ENCODE data around the gene SLK. TPM values are rescaled to one million over a fixed set of nuclear protein-coding genes. Genes with fewer than 3 reads are reported as not detected.

SLK gene
- total and polyA plus RNA-seq, 7 experiments from 2014 or later, result 6.1 to 32.2 (median 23.7) TPM

GRCh38 chr10:103990121-103990520 is 23.2 kb downstream of the SLK start:
- DNase-seq, result no peak
- H3K27me3 Mint-ChIP-seq, result no peaks in the 10 kb centered on the region
- Histone ChIP-seq H3K27ac (ENCODE audit: low read depth, low read length) (no peak overlapping the region), H3K9me3 (ENCODE audit: control insufficient read depth in 2 of 3, low read length in 3 of 3) (no peaks in the 10 kb centered on the region), H3K4me3 (ENCODE audit: low read length) (no peak overlapping the region), H3K36me3 (ENCODE audit: control insufficient read depth in 2 of 3, insufficient read depth in 3 of 3, low read length in 3 of 3) (peaks cover 0 to 3% (median 3%) of the 10 kb centered on the region in 3 experiments), H3K27me3 (ENCODE audit: control insufficient read depth in 2 of 2, insufficient read depth in 2 of 2, low read length in 2 of 2) (no peaks in the 10 kb centered on the region), H3K4me1 (ENCODE audit: control insufficient read depth in 2 of 2, insufficient read depth in 2 of 2, low read length in 2 of 2) (peaks cover 0 to 4% of the 10 kb centered on the region in 2 donors)
- no peak overlapping the region for H3K27ac Mint-ChIP-seq
- H3K4me3 Mint-ChIP-seq, result no peak overlapping the region
- ATAC-seq, result no peak
- intact Hi-C loops (cut with micrococcal nuclease), result no loop called here
- CTCF ChIA-PET, result interaction anchor here (1.4 kb wide), 1 partner anchor 105 kb away, joined by 4 read pairs; no protein-coding TSS in a partner anchor
- POLR2A ChIA-PET, result no interaction called here
- peaks cover 16 to 60% (median 41%) of the 10 kb centered on the region in 7 donors for H3K4me1 Mint-ChIP-seq
- H3K36me3 Mint-ChIP-seq, result peaks cover 5 to 32% (median 15%) of the 10 kb centered on the region in 5 donors
- H3K9me3 Mint-ChIP-seq, result no peaks in the 10 kb centered on the region

GRCh38 chr10:103990531-103990930 is 23.6 kb downstream of the SLK start:
- ChIA-PET POLR2A (interaction anchor here (0.6 to 0.8 kb wide), 2 partner anchors 82 to 131 kb away, joined by 3 to 5 read pairs; partner anchors contain the start of gene SFR1), CTCF (no interaction called here)
- Mint-ChIP-seq H3K4me1 (peaks cover 20 to 58% (median 39%) of the 10 kb centered on the region in 7 donors), H3K4me3 (no peak overlapping the region), H3K27ac (no peak overlapping the region), H3K9me3 (no peaks in the 10 kb centered on the region), H3K27me3 (no peaks in the 10 kb centered on the region), H3K36me3 (peaks cover 5 to 32% (median 15%) of the 10 kb centered on the region in 5 donors)
- no peak overlapping the region for H3K27ac ChIP-seq (ENCODE audit: low read depth, low read length)
- no peak for ATAC-seq
- intact Hi-C loops (cut with micrococcal nuclease), result no loop called here
- H3K36me3 ChIP-seq (ENCODE audit: control insufficient read depth in 2 of 3, insufficient read depth in 3 of 3, low read length in 3 of 3), result peaks cover 0 to 3% (median 3%) of the 10 kb centered on the region in 3 experiments
- H3K9me3 ChIP-seq (ENCODE audit: control insufficient read depth in 2 of 3, low read length in 3 of 3), result no peaks in the 10 kb centered on the region
- peaks cover 0 to 4% of the 10 kb centered on the region in 2 donors for H3K4me1 ChIP-seq (ENCODE audit: control insufficient read depth in 2 of 2, insufficient read depth in 2 of 2, low read length in 2 of 2)
- H3K27me3 ChIP-seq (ENCODE audit: control insufficient read depth in 2 of 2, insufficient read depth in 2 of 2, low read length in 2 of 2), result no peaks in the 10 kb centered on the region
- H3K4me3 ChIP-seq (ENCODE audit: low read length), result no peak overlapping the region
- no peak for DNase-seq

- ATAC-seq, result no peak
- H3K9me3 ChIP-seq (ENCODE audit: control insufficient read depth in 2 of 3, low read length in 3 of 3), result no peaks in the 10 kb centered on the region
- no peaks in the 10 kb centered on the region for H3K27me3 ChIP-seq (ENCODE audit: control insufficient read depth in 2 of 2, insufficient read depth in 2 of 2, low read length in 2 of 2)
- H3K36me3 Mint-ChIP-seq, result peaks cover 5 to 37% (median 17%) of the 10 kb centered on the region in 5 donors
- no peaks in the 10 kb centered on the region for H3K9me3 Mint-ChIP-seq
- intact Hi-C loops (cut with micrococcal nuclease), result no loop called here
- POLR2A ChIA-PET, result interaction anchor here (0.7 to 0.8 kb wide), 3 partner anchors 130 to 132 kb away, joined by 3 read pairs; partner anchors contain the start of gene SFR1
- H3K27me3 Mint-ChIP-seq, result no peaks in the 10 kb centered on the region
- CTCF ChIA-PET, result interaction anchor here (0.8 kb wide), 1 partner anchor 104 kb away, joined by 3 read pairs; no protein-coding TSS in a partner anchor
- H3K27ac ChIP-seq (ENCODE audit: low read depth, low read length), result no peak overlapping the region
- H3K4me3 Mint-ChIP-seq, result no peak overlapping the region
- H3K4me1 Mint-ChIP-seq, result peaks cover 21 to 49% (median 33%) of the 10 kb centered on the region in 7 donors
- DNase-seq, result no peak
- H3K36me3 ChIP-seq (ENCODE audit: control insufficient read depth in 2 of 3, insufficient read depth in 3 of 3, low read length in 3 of 3), result peaks cover 0 to 3% (median 3%) of the 10 kb centered on the region in 3 experiments
- H3K4me3 ChIP-seq (ENCODE audit: low read length), result no peak overlapping the region
- no peak overlapping the region for H3K27ac Mint-ChIP-seq
- peaks cover 0 to 4% of the 10 kb centered on the region in 2 donors for H3K4me1 ChIP-seq (ENCODE audit: control insufficient read depth in 2 of 2, insufficient read depth in 2 of 2, low read length in 2 of 2)
These were observed 24.6 kb downstream of the SLK start for GRCh38 chr10:103991393-103992128.

DNA sequence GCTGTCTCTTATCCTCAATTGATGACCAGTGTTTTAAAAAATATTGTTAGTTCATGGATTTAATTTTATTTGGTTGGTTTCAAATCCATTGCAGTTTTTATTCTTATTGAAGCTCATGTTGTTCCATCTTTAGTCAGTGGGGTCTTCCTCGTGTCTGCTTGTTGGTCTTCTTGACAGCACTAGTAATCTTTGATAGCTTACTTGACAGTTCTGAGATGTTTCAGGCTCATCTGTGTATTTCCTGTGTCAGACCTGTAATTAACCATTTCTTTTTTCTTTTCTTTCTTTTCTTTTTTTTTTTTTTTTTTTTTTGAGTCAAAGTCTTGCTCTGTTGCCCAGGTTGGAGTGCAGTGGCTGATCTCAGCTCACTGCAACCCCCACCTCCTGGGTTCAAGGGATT is 28.2 kb downstream of the SLK start:
- H3K27me3 ChIP-seq (ENCODE audit: control insufficient read depth in 2 of 2, insufficient read depth in 2 of 2, low read length in 2 of 2), result no peaks in the 10 kb centered on the region
- no peaks in the 10 kb centered on the region for H3K9me3 ChIP-seq (ENCODE audit: control insufficient read depth in 2 of 3, low read length in 3 of 3)
- Mint-ChIP-seq H3K27me3 (no peaks in the 10 kb centered on the region), H3K4me1 (peaks cover 7 to 23% (median 19%) of the 10 kb centered on the region in 7 donors), H3K27ac (peak overlapping the region in 1 of 9 donors; percentile 43), H3K36me3 (peaks cover 5 to 45% (median 30%) of the 10 kb centered on the region in 5 donors), H3K9me3 (no peaks in the 10 kb centered on the region), H3K4me3 (no peak overlapping the region)
- DNase-seq (no peak), ATAC-seq (no peak)
- no peak overlapping the region for H3K27ac ChIP-seq (ENCODE audit: low read depth, low read length)
- no peaks in the 10 kb centered on the region for H3K4me1 ChIP-seq (ENCODE audit: control insufficient read depth in 2 of 2, insufficient read depth in 2 of 2, low read length in 2 of 2)
- H3K4me3 ChIP-seq (ENCODE audit: low read length), result no peak overlapping the region
- intact Hi-C loops (cut with micrococcal nuclease), result loop anchor here in 1 of 2 donors (2.0 kb wide), 1 partner anchor 16 kb away; no protein-coding TSS in a partner anchor
- POLR2A ChIA-PET, result interaction anchor here (1.1 kb wide), 1 partner anchor 126 kb away, joined by 5 read pairs; no protein-coding TSS in a partner anchor
- peaks cover 0 to 9% (median 8%) of the 10 kb centered on the region in 3 experiments for H3K36me3 ChIP-seq (ENCODE audit: control insufficient read depth in 2 of 3, insufficient read depth in 3 of 3, low read length in 3 of 3)
- CTCF ChIA-PET, result interaction anchor here (0.6 to 1.1 kb wide), 3 partner anchors 14 to 558 kb away, joined by 3 to 4 read pairs (median 3); no protein-coding TSS in a partner anchor

DNA sequence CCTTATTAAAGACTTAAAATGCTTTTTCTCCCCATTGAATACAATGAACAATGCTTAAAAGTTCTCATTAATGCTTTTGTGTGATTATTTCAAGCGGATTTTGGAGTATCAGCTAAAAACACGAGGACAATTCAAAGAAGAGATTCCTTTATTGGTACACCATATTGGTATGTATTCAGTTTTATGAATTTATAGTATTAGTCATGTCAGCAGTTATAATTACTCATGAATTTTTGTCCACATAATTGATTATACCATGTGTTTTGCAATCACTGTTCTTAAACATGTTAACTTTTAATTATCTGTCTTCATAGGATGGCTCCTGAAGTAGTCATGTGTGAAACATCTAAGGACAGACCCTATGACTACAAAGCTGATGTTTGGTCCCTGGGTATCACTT is 31.9 kb downstream of the SLK start:
- Mint-ChIP-seq H3K27ac (no peak overlapping the region), H3K9me3 (no peaks in the 10 kb centered on the region), H3K4me3 (no peak overlapping the region), H3K27me3 (no peaks in the 10 kb centered on the region), H3K36me3 (peaks cover 20 to 56% (median 40%) of the 10 kb centered on the region in 5 donors), H3K4me1 (peaks cover 10 to 22% (median 18%) of the 10 kb centered on the region in 7 donors)
- Histone ChIP-seq H3K9me3 (ENCODE audit: control insufficient read depth in 2 of 3, low read length in 3 of 3) (no peaks in the 10 kb centered on the region), H3K4me1 (ENCODE audit: control insufficient read depth in 2 of 2, insufficient read depth in 2 of 2, low read length in 2 of 2) (no peaks in the 10 kb centered on the region), H3K36me3 (ENCODE audit: control insufficient read depth in 2 of 3, insufficient read depth in 3 of 3, low read length in 3 of 3) (peaks cover 5 to 35% (median 6%) of the 10 kb centered on the region in 3 experiments), H3K4me3 (ENCODE audit: low read length) (no peak overlapping the region), H3K27ac (ENCODE audit: low read depth, low read length) (no peak overlapping the region), H3K27me3 (ENCODE audit: control insufficient read depth in 2 of 2, insufficient read depth in 2 of 2, low read length in 2 of 2) (no peaks in the 10 kb centered on the region)
- ATAC-seq (no peak), DNase-seq (no peak)
- CTCF ChIA-PET, result no interaction called here
- POLR2A ChIA-PET, result interaction anchor here (0.7 kb wide), 1 partner anchor 123 kb away, joined by 3 read pairs; the partner anchor contains the start of gene SFR1
- intact Hi-C loops (cut with micrococcal nuclease), result no loop called here

DNA sequence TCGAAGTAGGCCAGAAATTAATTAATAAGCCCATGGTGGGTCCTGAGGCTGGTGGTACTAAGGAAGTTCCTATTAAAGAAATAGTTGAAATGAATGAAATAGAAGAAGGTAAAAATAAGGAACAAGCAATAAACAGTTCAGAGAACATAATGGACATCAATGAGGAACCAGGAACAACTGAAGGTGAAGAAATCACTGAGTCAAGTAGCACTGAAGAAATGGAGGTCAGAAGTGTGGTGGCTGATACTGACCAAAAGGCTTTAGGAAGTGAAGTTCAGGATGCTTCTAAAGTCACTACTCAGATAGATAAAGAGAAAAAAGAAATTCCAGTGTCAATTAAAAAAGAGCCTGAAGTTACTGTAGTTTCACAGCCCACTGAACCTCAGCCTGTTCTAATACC is 36.0 kb downstream of the SLK start:
- no peak for DNase-seq
- Mint-ChIP-seq H3K9me3 (no peaks in the 10 kb centered on the region), H3K36me3 (peaks cover 24 to 53% (median 28%) of the 10 kb centered on the region in 5 donors), H3K4me1 (peaks cover 0 to 11% (median 0%) of the 10 kb centered on the region in 7 donors), H3K4me3 (no peak overlapping the region), H3K27ac (peak overlapping the region in 4 of 9 donors; percentile 7 to 35 (median 22)), H3K27me3 (no peaks in the 10 kb centered on the region)
- Histone ChIP-seq H3K27me3 (ENCODE audit: control insufficient read depth in 2 of 2, insufficient read depth in 2 of 2, low read length in 2 of 2) (no peaks in the 10 kb centered on the region), H3K36me3 (ENCODE audit: control insufficient read depth in 2 of 3, insufficient read depth in 3 of 3, low read length in 3 of 3) (peaks cover 6 to 51% (median 11%) of the 10 kb centered on the region in 3 experiments), H3K4me1 (ENCODE audit: control insufficient read depth in 2 of 2, insufficient read depth in 2 of 2, low read length in 2 of 2) (no peaks in the 10 kb centered on the region), H3K9me3 (ENCODE audit: control insufficient read depth in 2 of 3, low read length in 3 of 3) (no peaks in the 10 kb centered on the region), H3K4me3 (ENCODE audit: low read length) (no peak overlapping the region), H3K27ac (ENCODE audit: low read depth, low read length) (no peak overlapping the region)
- peak; percentile 40 for ATAC-seq
- POLR2A ChIA-PET, result no interaction called here
- CTCF ChIA-PET, result no interaction called here
- intact Hi-C loops (cut with micrococcal nuclease), result no loop called here

Data from naive thymus-derived CD4-positive, alpha-beta T cell (primary cell).